ENCODE measurements around the gene LY86. TPM values are rescaled to one million over a fixed set of nuclear protein-coding genes. Genes with fewer than 3 reads are reported as not detected.

LY86 gene
- total RNA-seq, 1 experiment from 2014 or later: not detected

DNA sequence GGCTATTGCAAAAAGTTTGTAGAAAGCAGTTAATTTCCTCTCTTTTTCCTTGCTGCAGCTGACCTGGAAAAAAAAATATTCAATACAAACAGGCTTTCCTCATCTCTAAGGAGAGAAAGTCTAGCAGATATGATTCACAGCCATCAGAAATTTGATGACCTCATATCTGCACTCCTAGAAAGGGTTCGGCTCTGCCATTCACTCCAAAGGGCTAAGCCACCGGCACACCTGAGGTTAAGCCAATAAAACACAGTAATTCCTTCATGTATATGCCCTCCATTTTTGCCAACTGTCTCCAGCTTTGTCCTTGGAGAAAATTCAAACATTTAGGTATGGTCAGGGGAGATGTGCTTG, 18.7 kb upstream of the LY86 start:
- Histone ChIP-seq H2BK15ac (ENCODE audit: low read depth, low read length) (no peak overlapping the region), H2BK12ac (ENCODE audit: insufficient read length, low read depth, low read length) (no peak overlapping the region), H4K91ac (ENCODE audit: insufficient read length, low read depth, low read length) (no peak overlapping the region), H2BK120ac (ENCODE audit: low read depth, low read length, poor library complexity, severe bottlenecking) (no peak overlapping the region), H3T11ph (ENCODE audit: low read length) (no peak overlapping the region), H3K79me2 (ENCODE audit: insufficient read depth, low read length) (no peaks in the 10 kb centered on the region), H3K4me1 (ENCODE audit: insufficient read depth, low read length) (no peaks in the 10 kb centered on the region), H3K27me3 (ENCODE audit: insufficient read depth, low read length) (no peaks in the 10 kb centered on the region), H2AK5ac (ENCODE audit: insufficient read length, low read length) (no peak overlapping the region), H4K8ac (replicated peaks; ENCODE audit: insufficient read length, low read depth, low read length) (no peak overlapping the region), H2AFZ (ENCODE audit: low read length) (no peak overlapping the region), H4K5ac (ENCODE audit: insufficient read length, low read depth, low read length) (no peak overlapping the region), H3K9ac (ENCODE audit: extremely low read depth, insufficient read length, low read length) (no peak overlapping the region), H3K9me3 (ENCODE audit: control insufficient read depth, low read depth, low read length) (no peaks in the 10 kb centered on the region), H3K14ac (ENCODE audit: insufficient read depth, low read length) (no peak overlapping the region), H3K23ac (ENCODE audit: insufficient read length, low read depth, low read length) (no peak overlapping the region), H3K18ac (ENCODE audit: insufficient read length, low read depth, low read length) (no peak overlapping the region), H3K79me1 (ENCODE audit: insufficient read depth, low read depth, low read length, poor library complexity, severe bottlenecking) (no peaks in the 10 kb centered on the region), H3K4ac (ENCODE audit: low read depth, low read length) (no peak overlapping the region), H2BK5ac (ENCODE audit: insufficient read length, low read length) (no peak overlapping the region), H2BK20ac (ENCODE audit: low read depth, low read length, poor library complexity, severe bottlenecking) (no peak overlapping the region), H3K27ac (ENCODE audit: insufficient read length, low read depth, low read length) (no peak overlapping the region), H4K20me1 (ENCODE audit: control insufficient read depth, insufficient read depth, insufficient read length) (no peaks in the 10 kb centered on the region), H3K23me2 (ENCODE audit: insufficient read length, low read depth, low read length, poor library complexity, severe bottlenecking) (no peaks in the 10 kb centered on the region), H3K4me2 (ENCODE audit: insufficient read depth, insufficient read length, low read length) (no peak overlapping the region), H3K56ac (ENCODE audit: insufficient read length, low read depth, low read length) (no peak overlapping the region)
- no peak for DNase-seq
- WGBS (ENCODE audit: extremely low coverage, insufficient read length, low lambda C conversion rate): no CpG with 5 or more reads among the region's 2 CpGs
- Mint-ChIP-seq H3K4me3 (no peak overlapping the region), H3K9me3 (no peaks in the 10 kb centered on the region; a peak in 2 of 5 replicates), H3K27ac (no peak overlapping the region), H3K4me1 (no peaks in the 10 kb centered on the region), H3K27me3 (ENCODE audit: low read depth) (peaks cover 19% of the 10 kb centered on the region), H3K36me3 (ENCODE audit: insufficient read depth in 1 of 3, low read depth in 3 of 3) (no peaks in the 10 kb centered on the region)
- TF ChIP-seq, protein P1, sequence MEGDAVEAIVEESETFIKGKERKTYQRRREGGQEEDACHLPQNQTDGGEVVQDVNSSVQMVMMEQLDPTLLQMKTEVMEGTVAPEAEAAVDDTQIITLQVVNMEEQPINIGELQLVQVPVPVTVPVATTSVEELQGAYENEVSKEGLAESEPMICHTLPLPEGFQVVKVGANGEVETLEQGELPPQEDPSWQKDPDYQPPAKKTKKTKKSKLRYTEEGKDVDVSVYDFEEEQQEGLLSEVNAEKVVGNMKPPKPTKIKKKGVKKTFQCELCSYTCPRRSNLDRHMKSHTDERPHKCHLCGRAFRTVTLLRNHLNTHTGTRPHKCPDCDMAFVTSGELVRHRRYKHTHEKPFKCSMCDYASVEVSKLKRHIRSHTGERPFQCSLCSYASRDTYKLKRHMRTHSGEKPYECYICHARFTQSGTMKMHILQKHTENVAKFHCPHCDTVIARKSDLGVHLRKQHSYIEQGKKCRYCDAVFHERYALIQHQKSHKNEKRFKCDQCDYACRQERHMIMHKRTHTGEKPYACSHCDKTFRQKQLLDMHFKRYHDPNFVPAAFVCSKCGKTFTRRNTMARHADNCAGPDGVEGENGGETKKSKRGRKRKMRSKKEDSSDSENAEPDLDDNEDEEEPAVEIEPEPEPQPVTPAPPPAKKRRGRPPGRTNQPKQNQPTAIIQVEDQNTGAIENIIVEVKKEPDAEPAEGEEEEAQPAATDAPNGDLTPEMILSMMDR (conservative IDR thresholded peaks at IDR 0.05): no peak

All from H9 (cell line).